Activated naive CD4-positive, alpha-beta T cell treated with anti-CD3 and anti-CD28 coated beads, Interleukin-2, amount 50 U/mL, for 16 hours (primary cell): ENCODE results near the gene TMEM26.

Experiments used
- DNase-seq: peaks from one replicate; pipeline ENCODE4 v3.0.0-alpha.2; 2020

Gene TMEM26

GRCh38 chr10:61452655-61453641 lies at the start of gene TMEM26:
Gene TMEM26, minus strand, starts transcription at chr10:61453381. Its CDS starts 300 bp downstream, at chr10:61453081.
- DNase-seq = no peak

- DNase-seq = no peak
Observed at GRCh38 chr10:61500460-61500859, 47.3 kb upstream of the TMEM26 start.

- no peak for DNase-seq
Observed at GRCh38 chr10:61492364-61492995, 39.3 kb upstream of the TMEM26 start.

- DNase-seq = no peak
Observed at GRCh38 chr10:61487506-61487905, 34.3 kb upstream of the TMEM26 start.

GRCh38 chr10:61486738-61487396 lies 33.7 kb upstream of the TMEM26 start:
- no peak for DNase-seq

GRCh38 chr10:61486251-61486650 lies 33.1 kb upstream of the TMEM26 start:
- DNase-seq = no peak

- no peak for DNase-seq
Observed at GRCh38 chr10:61481597-61481996, 28.4 kb upstream of the TMEM26 start.

GRCh38 chr10:61480208-61480607 lies 27.0 kb upstream of the TMEM26 start:
- DNase-seq = no peak

GRCh38 chr10:61478621-61479312 lies 25.6 kb upstream of the TMEM26 start:
- no peak for DNase-seq

GRCh38 chr10:61477451-61477850 lies 24.3 kb upstream of the TMEM26 start:
- no peak for DNase-seq

GRCh38 chr10:61476529-61476928 lies 23.3 kb upstream of the TMEM26 start:
- DNase-seq = no peak

GRCh38 chr10:61475449-61475873 lies 22.3 kb upstream of the TMEM26 start:
- DNase-seq = no peak

GRCh38 chr10:61472090-61472674 lies 19.0 kb upstream of the TMEM26 start:
- DNase-seq = no peak

GRCh38 chr10:61471491-61471890 lies 18.3 kb upstream of the TMEM26 start:
- DNase-seq = no peak

- DNase-seq = no peak
Observed at GRCh38 chr10:61470740-61471139, 17.6 kb upstream of the TMEM26 start.

GRCh38 chr10:61465901-61466632 lies 12.9 kb upstream of the TMEM26 start:
- DNase-seq = no peak

- DNase-seq = no peak
Observed at GRCh38 chr10:61465171-61465496, 12.0 kb upstream of the TMEM26 start.

- DNase-seq = no peak
Observed at GRCh38 chr10:61464461-61465170, 11.4 kb upstream of the TMEM26 start.

GRCh38 chr10:61463035-61463909 lies 10.1 kb upstream of the TMEM26 start:
- DNase-seq = no peak

GRCh38 chr10:61460835-61461234 lies 7.7 kb upstream of the TMEM26 start:
- DNase-seq = no peak
